Pulmonary artery endothelial cell (primary cell): ENCODE data around the gene OR7A10. TPM values are rescaled to one million over a fixed set of nuclear protein-coding genes. Genes with fewer than 3 reads are reported as not detected.

Experiments used
- DNase-seq: peaks from one replicate; pipeline ENCODE4 v3.0.0-alpha.2; 2011; ENCODE audit warnings: low read depth, low spot score
- total RNA-seq: library from RNA; depleted of rRNA; stranded (reverse); fragments of >200 nt; gene quantifications from 2 replicates; pipeline ENCODE4 v1.2.3, GENCODE V29; 2014

Gene OR7A10
- not detected in 2 replicates for total RNA-seq

DNA sequence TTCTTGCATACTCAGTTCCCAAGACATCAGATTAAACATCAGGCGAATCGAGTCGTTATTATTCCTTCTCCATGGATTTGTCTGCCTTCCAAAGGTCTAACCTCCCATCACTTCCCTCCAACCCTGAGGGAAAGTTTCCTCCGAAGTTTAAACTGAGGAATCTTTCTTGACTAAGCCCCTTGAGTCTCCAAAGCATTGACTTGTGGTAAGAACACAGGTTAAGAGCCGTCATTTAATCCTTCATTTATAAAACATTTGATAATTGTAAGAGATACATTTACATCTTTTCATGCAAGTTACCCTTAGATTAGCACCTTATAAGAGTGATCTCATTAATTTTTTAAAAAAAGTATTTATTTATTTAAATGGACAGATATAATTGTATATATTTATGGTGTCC is at the start of gene OR7A10:
Gene OR7A10 (minus strand): TSS at position 101 of the 400 bp plus-strand sequence. CDS start 7,045 bp downstream, outside the sequence.
- DNase-seq, result no peak

DNA sequence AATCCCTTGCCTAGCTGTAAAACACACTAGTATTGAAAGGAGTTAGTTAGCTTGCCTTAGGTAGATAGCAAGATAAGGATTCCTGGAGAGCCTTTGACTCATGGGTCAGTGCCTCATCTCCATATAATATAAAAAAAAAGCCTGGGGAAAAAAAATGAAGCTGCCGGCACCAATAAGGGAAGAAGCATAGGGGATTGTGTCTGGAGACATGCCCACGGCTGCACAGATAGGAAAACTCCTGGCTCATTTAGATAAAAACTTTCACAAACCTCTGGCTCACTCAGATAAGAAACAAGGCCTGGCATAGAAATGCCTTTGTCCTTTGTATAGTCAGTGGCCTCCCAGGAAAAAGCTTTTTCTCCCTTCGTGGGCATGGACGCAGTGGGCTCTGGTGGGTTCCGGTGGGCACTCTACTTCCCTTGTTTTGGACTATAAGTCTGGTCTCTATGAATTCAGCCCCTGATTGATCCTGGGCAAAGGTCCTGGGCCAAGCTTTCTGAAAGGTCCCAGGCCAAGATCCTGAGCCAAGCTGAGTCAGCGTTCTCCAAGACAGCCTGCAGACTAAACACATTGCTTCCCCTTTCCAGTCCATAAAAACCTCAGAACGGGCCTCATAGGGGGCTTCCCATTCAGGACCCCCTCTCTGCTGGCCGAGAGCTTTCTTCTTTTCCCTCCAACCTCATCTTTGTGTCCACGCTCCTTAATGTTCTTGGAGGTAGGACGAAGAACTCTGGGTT is 42.1 kb upstream of the OR7A10 start:
- DNase-seq, result no peak

DNA sequence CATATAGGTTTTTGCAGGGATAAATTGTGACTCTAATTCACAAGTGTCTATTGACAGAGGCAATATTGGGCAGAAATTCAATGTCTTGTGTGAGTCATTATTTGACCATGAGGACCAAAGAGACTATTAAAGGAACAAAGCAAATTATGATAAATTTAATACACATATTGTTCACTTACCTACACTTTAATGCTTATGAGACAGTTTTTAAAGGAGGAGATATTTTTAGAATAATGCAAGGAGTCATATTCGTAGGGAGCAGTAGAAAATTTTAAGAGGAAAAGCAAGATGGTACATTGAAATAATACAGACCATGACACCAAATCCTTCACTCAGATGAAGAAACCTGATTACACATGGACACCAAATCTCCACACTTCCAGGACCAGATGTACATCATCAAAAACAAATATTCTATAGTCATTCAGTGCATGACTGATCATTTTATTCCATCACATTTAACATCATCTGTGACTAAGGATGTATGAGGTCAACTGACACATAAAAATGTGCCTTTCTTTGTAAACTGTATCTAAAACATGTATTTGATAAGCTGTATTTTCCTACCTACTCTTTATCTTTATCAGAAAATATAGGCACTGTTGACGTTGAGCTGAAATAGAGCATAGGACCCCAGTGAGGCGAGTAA is 41.4 kb upstream of the OR7A10 start:
- no peak for DNase-seq

DNA sequence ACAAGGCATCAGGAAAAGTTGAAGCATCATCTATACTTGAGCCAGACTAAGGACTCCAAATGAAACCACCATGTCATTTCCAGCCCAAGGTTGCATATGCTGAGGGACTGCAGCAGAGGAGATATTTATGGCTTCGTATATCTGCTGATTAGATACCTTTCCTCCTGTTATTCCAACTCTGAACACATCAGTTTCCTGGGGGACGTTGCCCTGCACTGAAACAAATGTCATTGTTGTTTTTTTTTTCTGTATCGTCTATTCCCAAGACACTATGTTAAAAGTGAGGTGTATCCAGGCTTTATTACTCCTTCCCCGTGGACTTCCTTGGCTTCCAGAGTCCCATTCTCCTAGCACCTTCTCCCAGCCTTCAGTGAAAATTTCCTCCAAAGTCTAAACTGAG is 37.3 kb upstream of the OR7A10 start, which contains the start of gene OR7A17:
Gene OR7A17 (minus strand): TSS at position 101 of the 400 bp plus-strand sequence. CDS start 4,777 bp downstream, outside the sequence.
- DNase-seq, result no peak

DNA sequence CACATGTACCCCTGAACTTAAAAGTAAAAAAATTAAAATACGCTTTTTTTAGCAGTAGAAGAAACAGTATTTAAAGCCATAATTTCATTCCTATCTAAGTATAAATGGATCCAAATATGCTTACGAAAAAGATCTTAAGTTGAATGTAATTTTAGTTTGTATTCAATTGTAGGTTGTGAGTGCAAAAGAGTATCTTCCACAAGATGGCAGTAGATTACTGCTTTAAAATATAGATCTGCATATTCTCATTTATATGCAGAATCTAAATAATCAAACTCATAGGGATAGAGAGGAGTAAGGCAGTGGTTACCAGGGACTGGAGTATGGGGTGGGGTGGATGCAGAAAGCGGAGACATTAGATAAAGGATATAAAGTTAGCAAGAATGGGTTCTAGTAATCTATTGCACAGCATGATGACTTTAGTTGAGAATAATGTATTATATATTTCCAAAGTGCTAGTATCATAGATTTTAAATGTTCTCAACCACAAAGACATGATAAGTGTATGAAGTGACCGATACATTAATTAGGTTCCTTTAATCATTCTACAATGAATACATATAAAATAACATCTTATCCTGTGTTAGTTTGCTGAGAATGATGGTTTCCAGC is 23.0 kb upstream of the OR7A10 start:
- DNase-seq, result no peak

DNA sequence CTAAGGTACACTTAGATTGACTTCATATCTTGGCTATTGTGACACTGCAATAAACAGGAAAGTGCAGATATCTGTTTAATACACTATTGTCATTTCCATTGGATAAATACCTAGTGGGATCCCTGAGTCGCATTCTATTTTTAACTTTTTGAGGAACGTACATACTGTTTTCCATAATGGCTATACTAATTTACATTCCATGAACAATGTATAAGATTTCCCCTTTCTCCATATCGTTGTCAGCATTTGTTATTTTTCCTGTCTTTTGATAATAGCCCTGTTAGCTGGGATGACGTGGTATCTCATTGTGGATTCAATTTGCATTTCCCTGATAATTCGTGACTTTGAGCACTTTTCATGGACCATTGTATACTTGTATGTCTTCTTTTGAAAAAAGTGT is 19.8 kb upstream of the OR7A10 start:
- no peak for DNase-seq

DNA sequence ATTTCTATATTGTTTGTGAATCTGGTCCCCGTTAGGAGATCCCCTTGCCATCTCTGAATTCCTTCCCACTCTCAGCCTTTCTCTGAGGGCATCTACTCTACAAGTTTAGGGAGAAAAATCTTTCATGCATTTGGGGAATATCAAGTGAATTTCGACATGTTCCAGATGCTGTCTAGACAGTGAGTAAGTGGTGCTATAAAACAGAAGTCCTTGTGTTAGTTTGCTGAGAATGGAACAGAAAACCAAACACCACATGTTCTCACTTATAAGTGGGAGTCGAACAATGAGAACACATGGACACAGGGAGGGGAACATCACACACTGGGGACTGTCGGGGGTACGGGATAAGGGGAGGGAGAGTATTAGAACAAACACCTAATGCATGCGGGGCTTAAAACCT is 5.1 kb downstream of the OR7A10 start:
- no peak for DNase-seq

DNA sequence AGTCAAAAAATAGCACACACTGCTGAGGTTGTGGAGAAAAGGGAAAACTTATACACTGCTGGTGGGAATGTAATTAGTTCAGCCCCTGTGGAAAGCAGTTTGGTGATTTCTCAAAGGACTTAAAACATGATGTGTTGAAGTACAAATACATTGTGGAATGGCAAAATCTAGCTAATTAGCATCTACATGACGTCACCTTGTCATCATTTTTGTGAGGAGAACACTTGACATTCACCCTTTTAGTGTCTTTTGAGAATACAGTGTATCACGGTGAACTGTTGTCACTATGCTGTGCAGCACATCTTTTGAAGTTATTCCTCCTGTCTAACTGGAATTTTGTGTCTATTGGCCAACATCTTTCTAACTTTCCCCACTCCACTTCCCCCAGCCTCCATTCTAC is 5.6 kb downstream of the OR7A10 start:
- DNase-seq, result no peak

DNA sequence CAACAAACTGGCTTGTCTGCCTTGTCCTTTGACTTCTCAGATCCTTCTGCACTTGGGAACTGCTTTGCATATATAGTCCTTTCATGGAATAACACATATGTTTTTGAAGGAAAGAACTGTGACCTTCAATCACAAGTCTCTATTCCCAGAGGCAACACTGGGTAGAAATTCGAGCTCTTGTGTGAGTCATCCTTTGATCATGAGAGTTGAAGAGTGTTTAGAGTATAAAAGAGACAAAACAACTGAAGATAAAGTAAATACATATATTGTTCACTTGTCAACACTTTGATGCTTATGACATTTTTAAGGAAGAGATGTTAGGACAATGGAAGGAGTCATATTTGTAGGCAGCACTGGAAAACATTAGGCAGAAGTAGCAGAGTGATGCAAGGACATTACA is 8.5 kb downstream of the OR7A10 start:
- DNase-seq, result no peak

DNA sequence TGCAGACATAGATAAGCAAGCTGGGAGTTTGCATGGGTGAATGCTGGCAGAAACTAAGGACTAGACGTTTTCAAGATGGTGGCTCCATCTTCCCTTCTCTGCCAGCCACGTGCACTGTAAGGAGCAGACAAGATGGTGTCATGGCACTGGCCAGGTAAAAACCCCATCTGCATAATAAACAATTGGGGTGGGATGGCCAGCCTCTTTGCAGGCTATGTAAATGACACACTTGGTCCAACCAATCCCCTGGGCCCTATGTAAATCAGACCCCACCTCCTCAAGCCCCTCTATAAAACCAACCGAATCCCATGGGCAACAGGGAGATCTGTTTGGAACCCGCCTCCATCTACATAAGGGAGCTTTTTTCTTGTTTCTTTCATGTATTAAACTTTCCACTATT is 11.3 kb downstream of the OR7A10 start:
- DNase-seq, result no peak

DNA sequence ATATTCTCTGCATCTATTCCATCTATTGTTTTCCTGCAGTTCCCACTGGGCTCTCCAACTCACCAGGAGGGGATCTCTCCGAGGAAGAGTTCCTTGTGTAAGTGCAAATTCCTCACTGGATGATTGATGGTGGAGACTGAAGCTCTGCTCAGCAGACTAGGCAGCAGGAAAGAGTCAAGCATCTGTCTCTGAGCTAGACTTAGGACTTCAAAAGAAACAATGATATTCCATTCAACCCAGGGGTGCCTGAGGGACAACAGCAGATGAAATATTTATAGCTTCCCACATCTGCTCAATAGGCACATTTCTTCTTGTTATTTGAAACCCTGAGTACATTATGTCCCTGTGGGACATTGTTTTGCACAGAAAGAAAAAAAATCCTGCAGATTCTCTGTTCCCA is 13.7 kb downstream of the OR7A10 start, which contains the start of the genes OR7A5 and OR7C1:
Gene OR7A5 (minus strand): TSS at position 175 of the 400 bp plus-strand sequence. CDS start 6,944 bp downstream, outside the sequence.
Gene OR7C1 (minus strand): TSS at position 175 of the 400 bp plus-strand sequence. CDS start 35,049 bp downstream, outside the sequence.
- no peak for DNase-seq

DNA sequence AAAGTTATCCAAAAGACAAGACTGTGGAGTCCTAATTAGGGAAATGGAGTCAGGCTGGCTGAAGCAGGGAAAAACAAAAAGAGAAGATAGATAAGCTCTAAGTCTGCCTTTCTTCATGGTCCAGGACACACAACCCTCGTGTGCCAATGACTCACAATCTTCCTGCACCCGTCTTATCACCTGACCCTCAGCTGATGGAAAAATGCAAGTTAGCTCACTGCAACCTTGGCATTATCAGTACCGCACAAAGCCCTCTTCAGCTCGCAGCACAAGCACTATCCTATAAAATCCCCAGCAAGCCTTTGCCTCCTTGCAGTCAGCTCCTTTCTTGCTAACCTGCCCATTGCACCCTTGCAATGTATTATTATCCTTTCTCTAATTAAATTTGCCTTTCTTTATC is 18.0 kb downstream of the OR7A10 start:
- no peak for DNase-seq

DNA sequence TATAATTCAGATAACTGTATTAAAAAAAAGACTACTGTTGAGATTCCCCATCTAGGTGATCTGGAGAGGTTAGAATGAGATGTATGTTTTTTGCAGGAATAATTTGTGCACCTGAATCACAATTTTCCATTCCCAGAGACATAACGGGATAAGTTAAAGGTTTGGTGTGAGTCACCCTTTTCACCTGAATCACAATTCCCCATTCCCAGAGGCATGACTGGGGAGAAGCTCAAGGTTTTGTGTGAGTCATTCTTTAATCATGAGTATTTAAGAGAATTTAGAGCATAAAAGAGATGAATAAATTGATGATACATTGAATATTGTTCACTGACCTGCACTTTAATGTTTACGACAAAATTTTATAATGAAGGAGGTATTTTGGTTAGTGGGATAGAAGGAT is 22.7 kb downstream of the OR7A10 start:
- no peak for DNase-seq

DNA sequence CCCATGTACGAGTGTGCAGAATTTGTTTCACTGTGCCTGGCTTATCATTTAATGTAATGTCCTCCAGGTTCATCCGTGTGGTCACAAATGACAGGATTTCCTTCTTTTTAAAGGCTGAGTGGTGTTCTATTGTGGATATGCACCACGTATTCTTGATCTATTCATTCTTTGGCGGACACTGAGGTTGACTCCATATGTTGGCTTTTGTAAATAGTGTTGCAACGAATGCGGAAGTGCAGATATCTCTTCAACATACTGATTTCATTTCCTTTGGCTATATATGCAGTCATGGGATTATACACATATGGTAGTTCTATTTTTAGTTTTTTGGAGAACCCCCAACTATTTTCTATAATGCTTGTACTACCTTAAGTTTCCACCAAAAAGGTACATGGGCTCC is 26.8 kb downstream of the OR7A10 start:
- no peak for DNase-seq

DNA sequence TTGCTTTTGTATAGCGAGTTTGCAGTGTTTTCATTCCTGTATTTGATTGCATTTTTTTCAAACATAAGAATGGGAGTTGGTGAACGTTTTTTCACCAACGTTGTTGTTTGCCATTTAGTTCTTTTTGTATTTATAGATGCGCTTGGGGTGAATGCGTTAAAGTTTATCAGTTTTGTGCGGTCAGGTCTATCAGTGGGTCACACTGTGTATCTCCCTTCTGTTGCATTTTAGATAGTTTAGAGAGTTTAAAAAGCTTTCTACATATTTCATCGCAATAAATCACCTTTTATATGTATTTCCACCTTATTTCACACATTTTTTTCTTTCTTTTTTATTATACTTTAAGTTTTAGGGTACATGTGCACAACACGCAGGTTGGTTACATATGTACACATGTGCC is 30.1 kb downstream of the OR7A10 start:
- no peak for DNase-seq

DNA sequence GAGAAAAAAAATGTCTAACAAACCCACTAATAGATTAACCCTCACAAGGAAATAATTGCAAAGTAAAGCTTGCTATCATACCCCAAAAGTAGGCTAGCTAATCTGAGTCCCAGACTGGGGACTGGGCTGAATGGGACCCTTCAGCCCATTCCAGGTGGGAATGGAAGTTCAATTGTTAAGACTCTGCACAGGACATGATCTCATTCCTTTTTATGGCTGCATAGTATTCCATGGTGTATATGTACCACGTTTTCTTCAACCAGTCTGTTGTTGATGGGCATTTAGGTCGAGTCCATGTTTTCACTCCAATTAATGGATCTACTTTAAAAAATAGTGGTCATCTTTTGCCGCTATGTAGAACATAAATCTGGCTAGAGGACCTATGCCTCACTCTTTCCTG is 31.7 kb downstream of the OR7A10 start:
- DNase-seq, result no peak

DNA sequence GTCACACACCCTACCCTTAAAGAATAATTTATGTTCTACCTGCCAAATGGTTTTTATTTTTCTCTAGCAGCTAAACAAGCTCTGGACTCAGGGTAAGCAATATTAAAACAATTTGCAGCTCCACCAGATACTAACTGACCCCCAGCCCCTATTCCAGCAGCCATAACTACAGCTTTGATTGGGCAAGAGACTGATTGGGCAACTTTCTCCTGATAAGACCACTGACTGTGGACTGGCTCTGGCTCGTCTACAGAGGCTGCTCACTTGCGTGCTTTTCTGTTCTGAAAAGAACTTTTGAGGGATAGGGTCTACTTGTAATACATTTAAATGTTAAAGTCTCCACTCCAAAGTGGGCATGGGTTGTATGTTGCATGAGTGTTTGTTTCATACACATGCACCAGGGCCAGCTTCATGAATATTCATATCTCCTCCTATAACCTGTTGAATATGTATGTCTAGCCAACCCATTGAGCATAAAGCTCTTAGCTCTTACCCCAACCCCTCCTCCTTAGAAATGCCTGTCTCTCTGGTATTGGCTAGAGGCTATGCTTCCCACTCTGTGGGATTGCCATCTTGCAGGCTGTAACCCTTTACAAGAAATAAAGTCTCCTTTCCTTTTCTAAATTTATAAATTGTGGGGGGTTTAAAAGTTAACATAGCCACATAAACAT is 33.6 kb downstream of the OR7A10 start:
- DNase-seq, result no peak

DNA sequence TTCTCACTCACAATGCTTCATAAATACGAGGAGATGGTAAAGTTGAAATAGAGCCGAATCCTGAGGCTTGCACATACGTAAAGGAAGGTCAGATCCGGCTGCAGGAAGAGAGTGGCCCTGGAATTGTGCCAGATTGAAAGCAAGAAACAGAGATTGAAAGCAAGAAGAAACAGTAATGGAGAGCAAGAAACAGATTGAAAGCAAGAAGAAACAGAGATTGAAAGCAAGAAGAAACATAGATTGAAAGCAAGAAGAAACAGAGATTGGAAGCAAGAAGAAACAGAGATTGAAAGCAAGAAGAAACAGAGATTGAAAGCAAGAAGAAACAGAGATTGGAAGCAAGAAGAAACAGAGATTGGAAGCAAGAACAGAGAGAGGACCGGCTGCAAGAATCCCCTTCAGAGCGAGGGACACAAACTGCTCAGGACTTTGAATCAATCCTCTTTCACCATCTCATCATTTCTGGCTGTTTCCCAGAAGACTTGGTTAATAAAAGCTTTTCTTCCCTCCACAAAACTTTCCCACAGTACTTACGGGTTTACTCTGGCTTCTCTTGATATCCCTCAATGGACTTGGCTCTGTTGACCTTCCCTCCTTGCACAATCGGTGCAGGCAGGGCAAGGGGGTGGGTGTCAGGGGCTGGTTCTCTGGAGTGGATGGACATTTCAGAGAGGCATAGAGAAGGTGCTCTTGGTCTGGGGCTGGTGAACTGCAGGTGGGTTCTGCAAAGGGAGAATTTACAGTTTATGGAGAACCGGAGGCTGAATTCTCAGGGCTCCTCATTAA is 39.3 kb downstream of the OR7A10 start:
- no peak for DNase-seq

DNA sequence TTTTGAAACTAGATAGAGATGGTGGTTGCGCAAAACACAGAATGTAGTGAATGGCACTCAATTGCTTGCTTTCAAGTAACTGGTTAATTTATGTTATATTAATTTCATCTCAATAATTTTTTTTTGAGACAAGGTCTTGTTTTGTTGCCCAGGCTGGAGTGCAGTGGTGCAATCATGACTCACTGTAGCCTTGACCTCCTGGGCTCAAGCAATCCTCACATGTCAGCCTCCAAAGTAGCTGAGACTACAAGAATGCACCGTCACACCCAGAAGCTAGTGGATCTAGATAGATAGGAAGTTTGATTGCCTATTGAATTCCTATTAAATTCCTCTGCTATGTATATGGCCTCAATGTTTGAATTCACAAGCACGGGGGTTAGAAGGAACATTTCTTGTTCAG is 44.0 kb downstream of the OR7A10 start:
- no peak for DNase-seq

DNA sequence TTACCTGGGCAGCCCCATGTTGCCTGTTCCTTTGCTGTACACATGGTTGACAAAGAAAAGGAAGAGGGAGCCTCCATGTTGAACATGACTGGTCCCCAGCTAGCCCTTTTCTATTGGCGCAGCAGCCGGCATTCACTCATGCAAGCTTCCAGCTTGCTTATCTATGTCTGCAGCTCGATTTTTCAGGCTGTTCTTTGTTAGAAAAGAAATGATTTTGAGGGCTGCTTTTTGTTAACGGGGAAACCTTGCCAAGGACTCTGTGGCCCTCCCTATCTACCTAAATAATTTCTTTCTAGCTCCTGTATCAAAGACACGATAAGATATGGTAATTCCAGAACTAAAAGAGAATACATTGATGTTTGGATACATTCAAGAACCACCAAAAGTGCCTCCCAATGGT is 50.0 kb downstream of the OR7A10 start:
- no peak for DNase-seq

DNA sequence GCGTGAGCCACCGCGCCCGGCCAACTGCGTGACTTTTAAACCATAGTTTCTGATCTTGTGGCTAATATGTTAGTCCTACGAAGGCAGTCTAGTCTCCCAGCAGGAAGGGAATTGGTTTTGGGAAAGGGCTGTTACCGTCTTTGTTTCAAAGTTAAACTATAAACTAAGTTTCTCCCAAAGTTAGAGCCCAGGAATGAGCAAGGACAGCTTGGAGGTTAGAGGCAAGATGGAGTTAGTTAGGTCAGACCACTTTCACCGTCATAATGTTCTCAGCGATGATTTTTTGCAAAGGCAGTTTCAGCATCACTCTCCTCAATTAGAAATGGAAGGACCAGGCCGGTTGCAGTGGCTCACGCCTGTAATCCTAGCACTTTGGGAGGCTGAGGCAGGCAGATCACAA is 52.7 kb downstream of the OR7A10 start:
- DNase-seq, result no peak
